Measurements from ENCODE around the gene TIGD2. TPM values are rescaled to one million over a fixed set of nuclear protein-coding genes. Genes with fewer than 3 reads are reported as not detected.

Gene TIGD2
- total and polyA plus RNA-seq, 8 donors: 2.3 to 11.9 (median 3.0) TPM; not detected in 1

DNA sequence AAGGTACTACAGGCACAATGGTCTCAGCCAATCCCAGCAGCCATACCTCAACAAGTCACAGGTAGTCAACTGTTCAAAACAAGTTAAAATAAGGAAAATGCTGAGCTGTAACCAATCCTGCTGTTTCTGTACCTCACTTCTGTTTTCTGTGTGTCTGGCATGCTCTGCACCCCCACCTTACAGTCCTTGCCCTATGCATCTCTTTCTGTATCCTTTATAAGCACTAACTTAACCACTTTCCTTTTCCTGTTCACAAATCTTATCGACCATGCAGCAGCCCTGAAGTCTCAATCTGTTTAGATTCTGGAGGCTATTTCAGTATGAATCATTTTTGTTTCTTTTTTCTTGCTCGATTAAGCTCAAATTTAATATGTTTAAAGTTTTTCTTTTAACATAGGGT, 41.9 kb upstream of the TIGD2 start:
- H3K36me3 ChIP-seq: no peaks in the 10 kb centered on the region
- DNase-seq: no peak
- H3K27me3 ChIP-seq: no peaks in the 10 kb centered on the region
- 48 to 63% (median 58%) methylated on average over 2 of the region's 2 CpGs for WGBS, 5 donors
- H3K27ac ChIP-seq: no peak overlapping the region
- intact Hi-C loops (cut with DNase I; ENCODE audit: low total_unique reads): no loop called here
- no peaks in the 10 kb centered on the region for H3K4me1 ChIP-seq
- TF ChIP-seq, protein P1, sequence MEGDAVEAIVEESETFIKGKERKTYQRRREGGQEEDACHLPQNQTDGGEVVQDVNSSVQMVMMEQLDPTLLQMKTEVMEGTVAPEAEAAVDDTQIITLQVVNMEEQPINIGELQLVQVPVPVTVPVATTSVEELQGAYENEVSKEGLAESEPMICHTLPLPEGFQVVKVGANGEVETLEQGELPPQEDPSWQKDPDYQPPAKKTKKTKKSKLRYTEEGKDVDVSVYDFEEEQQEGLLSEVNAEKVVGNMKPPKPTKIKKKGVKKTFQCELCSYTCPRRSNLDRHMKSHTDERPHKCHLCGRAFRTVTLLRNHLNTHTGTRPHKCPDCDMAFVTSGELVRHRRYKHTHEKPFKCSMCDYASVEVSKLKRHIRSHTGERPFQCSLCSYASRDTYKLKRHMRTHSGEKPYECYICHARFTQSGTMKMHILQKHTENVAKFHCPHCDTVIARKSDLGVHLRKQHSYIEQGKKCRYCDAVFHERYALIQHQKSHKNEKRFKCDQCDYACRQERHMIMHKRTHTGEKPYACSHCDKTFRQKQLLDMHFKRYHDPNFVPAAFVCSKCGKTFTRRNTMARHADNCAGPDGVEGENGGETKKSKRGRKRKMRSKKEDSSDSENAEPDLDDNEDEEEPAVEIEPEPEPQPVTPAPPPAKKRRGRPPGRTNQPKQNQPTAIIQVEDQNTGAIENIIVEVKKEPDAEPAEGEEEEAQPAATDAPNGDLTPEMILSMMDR (IDR thresholded peaks at IDR 0.05): no peak
- TF ChIP-seq POLR2AphosphoS5 (IDR thresholded peaks at IDR 0.05) (no peak), POLR2A (IDR thresholded peaks at IDR 0.05) (no peak), EP300 (IDR thresholded peaks at IDR 0.05) (no peak)
- H3K4me3 ChIP-seq: no peak overlapping the region
- H3K9me3 ChIP-seq: no peaks in the 10 kb centered on the region

DNA sequence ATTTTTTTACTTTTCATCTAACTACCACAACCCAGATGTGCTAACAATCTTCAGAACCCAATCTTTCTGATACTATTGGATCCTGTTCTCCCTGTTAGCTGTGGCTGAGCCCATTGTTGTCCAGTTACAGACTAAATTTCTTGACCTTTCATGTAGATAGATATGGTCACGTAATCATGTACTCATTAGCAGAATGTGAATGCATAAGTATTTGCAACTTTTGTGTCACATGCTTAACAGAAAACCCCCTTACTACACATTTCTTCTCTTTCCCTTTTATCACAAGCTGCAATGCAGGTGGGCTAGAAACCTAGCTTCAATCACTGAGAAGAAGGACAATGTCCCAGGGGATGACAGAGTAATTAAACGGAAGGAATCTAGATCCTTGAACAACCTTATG, 41.3 kb upstream of the TIGD2 start:
- 79 to 91% (median 87%) methylated on average over 2 of the region's 2 CpGs for WGBS, 5 donors
- intact Hi-C loops (cut with DNase I; ENCODE audit: low total_unique reads): no loop called here
- Histone ChIP-seq H3K4me1 (no peaks in the 10 kb centered on the region), H3K9me3 (no peaks in the 10 kb centered on the region), H3K27ac (no peak overlapping the region), H3K36me3 (no peaks in the 10 kb centered on the region), H3K4me3 (no peak overlapping the region), H3K27me3 (no peaks in the 10 kb centered on the region)
- TF ChIP-seq POLR2A (IDR thresholded peaks at IDR 0.05) (no peak), EP300 (IDR thresholded peaks at IDR 0.05) (no peak), POLR2AphosphoS5 (IDR thresholded peaks at IDR 0.05) (no peak)
- TF ChIP-seq, protein P1 (IDR thresholded peaks at IDR 0.05): no peak
- DNase-seq: no peak

DNA sequence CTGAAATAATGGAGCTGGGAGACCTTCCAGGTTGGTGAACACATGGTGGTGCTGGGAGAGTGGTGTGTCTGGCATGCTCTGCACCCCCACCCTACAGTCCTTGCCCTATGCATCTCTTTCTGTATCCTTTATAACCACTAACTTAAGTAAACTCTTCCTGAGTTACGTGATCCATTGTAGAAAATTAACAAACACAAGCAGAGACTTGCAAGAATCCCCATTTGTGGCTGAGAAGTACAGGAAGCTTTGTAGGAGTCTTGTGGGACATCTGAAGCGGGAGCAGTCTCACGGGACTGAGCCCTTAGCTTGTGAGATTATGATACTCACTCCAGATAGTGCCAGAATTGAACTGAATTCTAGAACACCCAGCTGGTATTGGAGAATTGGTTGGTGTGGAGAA, 40.0 kb upstream of the TIGD2 start:
- no peak for DNase-seq
- no peak for TF ChIP-seq EP300 (IDR thresholded peaks at IDR 0.05)
- TF ChIP-seq POLR2A (IDR thresholded peaks at IDR 0.05): no peak
- TF ChIP-seq, protein P1 (IDR thresholded peaks at IDR 0.05): no peak
- TF ChIP-seq POLR2AphosphoS5 (IDR thresholded peaks at IDR 0.05): no peak
- Histone ChIP-seq H3K36me3 (no peaks in the 10 kb centered on the region), H3K4me3 (no peak overlapping the region), H3K9me3 (no peaks in the 10 kb centered on the region), H3K4me1 (no peaks in the 10 kb centered on the region), H3K27me3 (no peaks in the 10 kb centered on the region), H3K27ac (no peak overlapping the region)
- WGBS, 5 donors: 82 to 91% (median 85%) methylated on average over 3 of the region's 3 CpGs
- intact Hi-C loops (cut with DNase I; ENCODE audit: low total_unique reads): no loop called here

DNA sequence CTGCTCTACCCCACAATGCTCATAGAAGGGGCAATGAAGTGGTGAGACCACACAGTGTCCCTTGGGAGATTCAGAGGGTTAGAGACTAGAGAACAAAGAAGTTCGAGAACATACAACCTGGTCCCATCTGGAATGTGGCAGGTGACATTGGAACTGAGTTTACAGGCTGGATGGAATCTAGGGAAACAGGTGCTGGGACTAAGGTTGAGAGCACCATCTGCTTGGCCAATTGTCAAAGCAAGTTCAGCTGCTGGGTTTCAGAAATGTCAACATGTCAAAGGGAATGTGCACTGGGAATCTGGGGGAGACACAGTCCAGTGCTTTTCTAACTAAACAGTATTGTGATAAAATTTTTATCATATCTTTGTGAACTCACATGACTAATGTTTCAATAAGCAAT, 38.4 kb upstream of the TIGD2 start:
- TF ChIP-seq, protein P1 (IDR thresholded peaks at IDR 0.05): no peak
- TF ChIP-seq POLR2A (IDR thresholded peaks at IDR 0.05) (no peak), EP300 (IDR thresholded peaks at IDR 0.05) (no peak), POLR2AphosphoS5 (IDR thresholded peaks at IDR 0.05) (no peak)
- intact Hi-C loops (cut with DNase I; ENCODE audit: low total_unique reads): no loop called here
- peaks cover 0 to 5% (median 2%) of the 10 kb centered on the region in 4 donors for H3K9me3 ChIP-seq
- WGBS, 5 donors: 73 to 79% (median 79%) methylated on average over 1 of the region's 1 CpG
- H3K4me3 ChIP-seq: no peak overlapping the region
- peak in 1 of 2 donors; percentile 32 for DNase-seq
- H3K4me1 ChIP-seq: no peaks in the 10 kb centered on the region
- H3K27ac ChIP-seq: no peak overlapping the region
- no peaks in the 10 kb centered on the region for H3K36me3 ChIP-seq
- no peaks in the 10 kb centered on the region for H3K27me3 ChIP-seq
